ENCODE measurements around the gene CLASP1.
"Not testable (repeated sequence)": the region's sequence is repeated elsewhere in the genome, so short reads cannot be mapped to it uniquely, and the experiment has no call there.

CLASP1 gene

DNA sequence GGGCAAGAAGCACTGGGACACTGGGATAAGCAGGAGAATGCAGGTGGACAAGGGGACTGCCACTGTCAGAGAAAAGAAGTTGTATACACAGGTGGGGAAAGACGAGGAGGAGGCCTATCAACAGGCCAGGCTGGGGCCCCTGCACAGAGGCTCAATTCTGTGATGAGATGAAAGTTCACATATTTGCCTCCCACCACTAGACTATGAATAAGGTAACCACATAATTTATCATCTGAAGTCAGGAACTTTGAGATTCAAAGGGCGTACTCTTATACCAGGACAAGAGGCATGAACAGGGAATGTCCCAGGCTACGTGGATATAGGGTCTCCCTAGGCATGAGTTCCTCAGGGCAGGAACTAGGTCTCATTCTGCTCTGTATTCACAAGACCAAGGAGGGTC, 84.4 kb downstream of the CLASP1 start:
- no peak for DNase-seq
- TF ChIP-seq, protein P1, sequence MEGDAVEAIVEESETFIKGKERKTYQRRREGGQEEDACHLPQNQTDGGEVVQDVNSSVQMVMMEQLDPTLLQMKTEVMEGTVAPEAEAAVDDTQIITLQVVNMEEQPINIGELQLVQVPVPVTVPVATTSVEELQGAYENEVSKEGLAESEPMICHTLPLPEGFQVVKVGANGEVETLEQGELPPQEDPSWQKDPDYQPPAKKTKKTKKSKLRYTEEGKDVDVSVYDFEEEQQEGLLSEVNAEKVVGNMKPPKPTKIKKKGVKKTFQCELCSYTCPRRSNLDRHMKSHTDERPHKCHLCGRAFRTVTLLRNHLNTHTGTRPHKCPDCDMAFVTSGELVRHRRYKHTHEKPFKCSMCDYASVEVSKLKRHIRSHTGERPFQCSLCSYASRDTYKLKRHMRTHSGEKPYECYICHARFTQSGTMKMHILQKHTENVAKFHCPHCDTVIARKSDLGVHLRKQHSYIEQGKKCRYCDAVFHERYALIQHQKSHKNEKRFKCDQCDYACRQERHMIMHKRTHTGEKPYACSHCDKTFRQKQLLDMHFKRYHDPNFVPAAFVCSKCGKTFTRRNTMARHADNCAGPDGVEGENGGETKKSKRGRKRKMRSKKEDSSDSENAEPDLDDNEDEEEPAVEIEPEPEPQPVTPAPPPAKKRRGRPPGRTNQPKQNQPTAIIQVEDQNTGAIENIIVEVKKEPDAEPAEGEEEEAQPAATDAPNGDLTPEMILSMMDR (IDR thresholded peaks at IDR 0.05): no peak
- peaks cover 0 to 50% (median 18%) of the 10 kb centered on the region in 4 donors for H3K4me1 ChIP-seq

DNA sequence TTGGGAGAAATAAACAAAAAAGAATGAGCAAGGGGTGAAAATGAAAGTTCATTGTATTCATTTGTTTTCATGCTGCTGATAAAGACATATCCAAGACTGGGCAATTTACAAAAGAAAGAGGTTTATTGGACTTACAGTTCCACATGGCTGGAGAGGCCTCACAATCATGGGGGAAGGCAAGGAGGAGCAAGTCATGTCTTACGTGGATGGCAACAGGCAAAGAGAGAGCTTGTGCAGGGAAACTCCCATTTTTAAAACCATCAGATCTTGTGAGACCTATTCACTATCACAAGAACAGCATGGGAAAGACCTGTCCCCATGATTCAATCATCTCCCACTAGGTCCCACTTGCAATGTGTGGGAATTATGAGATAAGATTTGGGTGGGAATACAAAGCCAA, 85.5 kb downstream of the CLASP1 start:
- H3K27ac ChIP-seq; DNase-seq; intact Hi-C loops (cut with DNase I; ENCODE audit: low total_unique reads): not testable (repeated sequence)

More for the DNA sequence above, 84.4 kb downstream of the CLASP1 start:
- H3K36me3 ChIP-seq: no peaks in the 10 kb centered on the region
- H3K9me3 ChIP-seq: no peaks in the 10 kb centered on the region
- no peak overlapping the region for H3K4me3 ChIP-seq
- H3K27ac ChIP-seq: no peak overlapping the region
- no peaks in the 10 kb centered on the region for H3K27me3 ChIP-seq
- intact Hi-C loops (cut with DNase I; ENCODE audit: low total_unique reads): no loop called here

DNA sequence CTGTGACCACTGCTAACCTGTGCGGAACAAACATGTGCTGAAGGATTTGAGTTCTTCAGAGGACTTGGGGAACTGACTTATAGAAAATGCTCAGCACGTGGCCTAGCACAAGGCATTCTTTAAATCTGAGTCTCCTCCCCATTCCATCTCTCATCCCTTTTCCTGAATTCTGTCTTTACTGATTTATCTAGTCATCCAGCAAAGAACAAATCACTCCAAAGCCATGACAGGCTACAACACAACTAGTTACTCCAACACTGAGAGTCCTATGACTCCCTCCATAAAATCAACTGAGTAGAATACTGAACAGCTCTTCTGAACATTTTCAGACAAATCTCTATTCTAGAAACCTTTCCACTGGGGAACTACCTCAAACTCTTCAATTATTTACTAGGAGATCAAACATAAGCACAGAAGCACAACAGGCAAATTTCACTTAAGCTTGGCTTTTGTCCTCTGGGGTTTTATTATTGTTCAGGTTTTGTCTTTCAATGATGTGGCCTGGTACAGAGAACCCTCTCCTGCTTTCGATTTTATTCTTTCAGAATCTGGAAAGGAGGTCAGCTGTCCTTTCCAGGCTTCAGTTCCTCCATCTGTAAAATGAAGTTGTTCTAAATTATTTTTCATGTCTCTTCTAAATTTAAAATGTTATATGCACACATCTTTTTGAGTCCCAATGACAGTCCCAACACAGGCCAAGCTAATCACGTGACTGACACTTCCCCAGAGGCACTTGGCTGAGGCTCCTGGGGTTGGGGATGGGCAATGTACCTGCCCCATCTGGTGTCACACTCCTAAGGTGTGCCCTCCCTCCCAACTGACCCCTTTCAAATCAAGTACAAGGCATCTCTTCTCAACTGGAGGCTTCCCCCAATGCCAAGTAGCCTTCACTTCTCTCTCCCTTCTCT, 86.7 kb downstream of the CLASP1 start:
- no peak for DNase-seq
- intact Hi-C loops (cut with DNase I; ENCODE audit: low total_unique reads): no loop called here
- Histone ChIP-seq H3K36me3 (no peaks in the 10 kb centered on the region), H3K4me1 (peaks cover 0 to 48% (median 16%) of the 10 kb centered on the region in 4 donors), H3K27me3 (no peaks in the 10 kb centered on the region), H3K27ac (no peak overlapping the region), H3K9me3 (no peaks in the 10 kb centered on the region), H3K4me3 (no peak overlapping the region)
- TF ChIP-seq, protein P1 (IDR thresholded peaks at IDR 0.05): no peak

More for the DNA sequence above, 85.5 kb downstream of the CLASP1 start:
- not testable (repeated sequence) for H3K9me3 ChIP-seq, H3K4me3 ChIP-seq, H3K36me3 ChIP-seq, H3K27me3 ChIP-seq
- peaks cover 0 to 50% (median 16%) of the 10 kb centered on the region in 4 donors for H3K4me1 ChIP-seq

DNA sequence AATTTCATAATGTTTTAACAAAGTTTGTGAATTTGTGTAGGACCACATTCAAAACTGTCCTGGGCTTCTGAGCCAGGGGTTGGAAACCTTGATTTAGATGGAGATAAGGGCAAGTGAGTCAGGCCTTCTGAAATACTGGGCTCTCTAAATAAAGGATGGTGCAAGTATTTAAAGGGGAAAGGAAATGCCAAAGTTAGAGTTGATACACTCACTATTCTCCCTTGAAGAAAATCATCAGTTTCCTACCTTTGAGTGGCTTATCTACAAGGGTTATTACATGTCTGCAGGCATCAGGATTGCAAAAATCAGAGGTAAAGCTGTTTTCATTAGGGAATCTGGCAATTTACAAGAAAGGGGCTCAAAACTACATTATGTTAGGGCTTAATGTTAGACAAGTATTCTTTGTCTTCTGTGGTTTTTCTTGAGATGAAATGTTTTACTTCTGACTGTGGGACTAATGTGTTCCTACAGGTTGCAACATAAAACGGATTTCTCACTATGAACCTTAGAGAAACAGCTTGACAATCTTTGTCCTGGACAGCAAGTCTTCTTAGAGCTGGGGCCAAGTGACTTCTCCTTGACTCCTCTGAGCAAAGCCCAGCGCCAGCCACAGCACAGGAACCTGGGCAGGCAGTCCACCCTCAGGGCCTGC, 87.5 kb downstream of the CLASP1 start:
- Histone ChIP-seq H3K9me3 (no peaks in the 10 kb centered on the region), H3K36me3 (no peaks in the 10 kb centered on the region), H3K27ac (no peak overlapping the region), H3K27me3 (no peaks in the 10 kb centered on the region), H3K4me1 (peaks cover 0 to 40% (median 16%) of the 10 kb centered on the region in 4 donors), H3K4me3 (no peak overlapping the region)
- intact Hi-C loops (cut with DNase I; ENCODE audit: low total_unique reads): no loop called here
- TF ChIP-seq, protein P1 (IDR thresholded peaks at IDR 0.05): no peak
- DNase-seq: no peak

DNA sequence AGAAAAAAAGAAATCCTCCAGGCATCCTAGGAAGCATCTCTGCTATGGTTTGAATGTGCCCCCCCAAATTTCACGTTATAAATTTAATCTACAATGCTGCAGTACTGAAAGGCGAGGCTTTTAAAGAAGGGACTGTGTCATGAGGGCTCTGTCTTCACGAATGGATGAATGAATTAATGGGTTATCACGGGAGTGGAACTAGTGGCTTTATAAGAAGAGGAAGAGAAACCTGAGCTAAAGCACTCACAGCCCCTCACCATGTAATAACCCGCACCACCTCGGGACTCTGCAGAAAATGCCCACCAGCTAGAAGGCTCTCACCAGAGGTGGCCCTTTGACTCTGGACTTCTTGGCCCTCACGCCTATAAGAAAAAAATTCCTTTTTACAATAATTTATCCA, 90.9 kb downstream of the CLASP1 start:
- Histone ChIP-seq H3K4me1 (peaks cover 0 to 24% (median 10%) of the 10 kb centered on the region in 4 donors), H3K4me3 (no peak overlapping the region), H3K27ac (no peak overlapping the region), H3K36me3 (no peaks in the 10 kb centered on the region), H3K27me3 (no peaks in the 10 kb centered on the region), H3K9me3 (no peaks in the 10 kb centered on the region)
- TF ChIP-seq, protein P1 (IDR thresholded peaks at IDR 0.05): no peak
- DNase-seq: no peak
- intact Hi-C loops (cut with DNase I; ENCODE audit: low total_unique reads): no loop called here

DNA sequence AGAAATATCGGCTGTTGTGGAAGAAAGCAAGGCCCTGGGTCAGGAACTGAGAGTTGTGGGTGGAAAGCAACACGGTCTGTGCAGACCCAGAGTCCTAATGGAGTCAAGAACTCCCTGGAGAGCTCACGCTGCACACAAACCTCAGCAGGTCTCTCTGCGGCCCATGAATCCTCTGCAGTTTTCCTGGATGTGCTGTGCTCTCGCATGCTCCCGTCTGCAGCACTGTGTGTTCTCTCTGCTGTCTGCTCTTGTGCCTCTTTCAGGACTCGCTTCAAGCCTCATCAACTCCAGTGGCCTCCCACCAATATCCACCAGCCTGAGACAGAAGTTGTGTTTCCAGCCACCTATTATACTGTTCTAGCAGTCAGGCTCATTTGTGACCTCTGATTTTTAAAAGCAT, 94.3 kb downstream of the CLASP1 start:
- TF ChIP-seq, protein P1 (IDR thresholded peaks at IDR 0.05): no peak
- Histone ChIP-seq H3K27me3 (no peaks in the 10 kb centered on the region), H3K36me3 (no peaks in the 10 kb centered on the region), H3K9me3 (no peaks in the 10 kb centered on the region), H3K27ac (no peak overlapping the region), H3K4me1 (no peaks in the 10 kb centered on the region), H3K4me3 (no peak overlapping the region)
- DNase-seq: no peak
- intact Hi-C loops (cut with DNase I; ENCODE audit: low total_unique reads): no loop called here

DNA sequence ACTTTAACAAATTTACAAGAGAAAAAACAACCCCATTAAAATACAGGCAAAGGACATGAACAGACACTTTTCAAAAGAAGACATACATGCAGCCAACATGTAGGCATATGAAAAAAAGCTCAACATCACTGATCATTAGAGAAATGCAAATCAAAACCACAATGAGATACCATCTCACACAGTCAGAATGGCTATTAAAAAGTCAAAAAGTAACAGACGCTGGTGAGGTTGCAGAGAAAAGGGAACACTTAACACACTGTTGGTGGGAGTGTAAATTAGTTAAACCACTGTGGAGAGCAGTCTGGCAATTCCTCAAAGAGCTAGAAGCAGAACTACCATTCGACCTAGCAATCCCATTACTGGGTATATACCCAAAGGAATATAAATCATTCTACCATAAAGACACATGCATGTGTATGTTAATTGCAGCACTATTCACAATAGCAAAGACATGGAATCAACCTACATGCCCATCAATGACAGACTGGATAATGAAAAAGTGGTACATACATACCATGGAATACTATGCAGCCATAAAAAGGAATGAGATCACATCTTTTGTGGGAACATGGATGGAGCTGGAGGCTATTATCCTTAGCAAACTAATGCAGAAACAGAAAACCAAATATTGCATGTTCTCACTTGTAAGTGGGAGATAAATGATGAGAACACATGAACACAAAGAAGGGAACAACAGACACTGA, 96.6 kb downstream of the CLASP1 start:
- H3K4me3 ChIP-seq; H3K36me3 ChIP-seq; DNase-seq; H3K27ac ChIP-seq; intact Hi-C loops (cut with DNase I; ENCODE audit: low total_unique reads); H3K27me3 ChIP-seq; H3K4me1 ChIP-seq; H3K9me3 ChIP-seq: not testable (repeated sequence)
